ENCODE measurements around the gene P2RX1.

P2RX1 gene

DNA sequence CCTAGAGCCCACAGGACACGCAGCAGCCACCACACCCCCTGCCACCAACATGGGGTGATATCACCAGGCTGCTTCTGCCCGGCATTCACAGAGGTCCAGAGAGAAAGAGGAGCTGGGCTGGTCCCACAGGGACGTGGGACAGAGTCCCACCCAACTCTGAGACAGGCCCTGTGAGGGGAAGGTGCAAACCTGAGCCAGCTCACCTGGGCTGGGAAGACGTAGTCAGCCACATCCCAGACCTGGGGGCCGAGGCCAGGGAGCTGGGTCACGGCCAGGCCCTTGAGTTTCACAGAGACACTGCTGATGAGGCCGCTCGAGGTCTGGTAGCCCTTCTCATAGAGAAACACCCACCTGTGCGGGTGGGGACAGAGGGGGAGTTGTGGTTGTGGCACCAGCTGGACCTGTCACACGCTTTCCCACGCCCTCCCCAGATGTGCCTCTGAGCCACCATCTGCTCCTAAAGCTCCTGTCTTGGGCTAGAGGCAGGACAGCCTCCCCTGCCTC, 11.2 kb downstream of the P2RX1 start:
- DNase-seq (ENCODE audit: low read depth), result no peak

GRCh38 chr17:3904501-3904900, 11.8 kb downstream of the P2RX1 start:
- DNase-seq (ENCODE audit: low read depth), result no peak

DNA sequence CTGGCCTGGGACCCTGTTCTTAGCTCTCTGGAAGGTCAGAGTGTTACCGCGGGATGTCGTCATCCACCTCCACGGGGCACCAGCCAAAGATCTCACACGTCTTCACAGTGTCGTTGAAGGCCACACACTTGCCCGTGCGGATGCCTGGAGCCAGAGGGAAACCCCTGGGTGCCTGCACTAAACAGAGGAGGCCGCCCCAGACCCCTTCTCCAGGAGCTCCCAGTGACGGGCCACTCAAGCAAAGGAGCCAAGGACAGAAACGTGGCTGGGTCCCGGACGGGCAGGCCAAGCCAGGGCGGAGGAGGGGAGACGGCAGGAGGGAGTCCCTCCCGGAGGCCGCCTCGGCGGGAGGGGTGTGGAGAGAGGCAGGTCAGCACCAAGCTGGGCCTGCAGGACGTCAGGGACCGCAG, 12.4 kb downstream of the P2RX1 start:
- DNase-seq (ENCODE audit: low read depth), result no peak

GRCh38 chr17:3903051-3903825, 13.0 kb downstream of the P2RX1 start:
- no peak for DNase-seq (ENCODE audit: low read depth)

- DNase-seq (ENCODE audit: low read depth), result no peak
Observed at GRCh38 chr17:3900646-3901045, 15.6 kb downstream of the P2RX1 start.

- DNase-seq (ENCODE audit: low read depth), result no peak
Observed at GRCh38 chr17:3897731-3898130, 18.5 kb downstream of the P2RX1 start.

DNA sequence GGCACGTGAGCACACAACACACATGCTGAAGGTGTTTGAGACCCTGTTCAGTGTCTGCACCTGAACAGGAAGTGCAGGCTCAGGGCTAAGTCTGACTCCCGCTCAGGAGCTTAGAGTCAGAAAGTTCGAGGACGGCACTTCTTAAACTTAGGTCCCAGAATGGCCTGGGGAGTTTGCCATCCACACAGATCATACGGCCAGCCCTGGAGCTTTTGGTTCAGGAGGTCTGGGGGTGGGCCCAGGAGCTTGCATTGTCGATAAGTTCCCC, 19.4 kb downstream of the P2RX1 start:
- DNase-seq (ENCODE audit: low read depth), result no peak

DNA sequence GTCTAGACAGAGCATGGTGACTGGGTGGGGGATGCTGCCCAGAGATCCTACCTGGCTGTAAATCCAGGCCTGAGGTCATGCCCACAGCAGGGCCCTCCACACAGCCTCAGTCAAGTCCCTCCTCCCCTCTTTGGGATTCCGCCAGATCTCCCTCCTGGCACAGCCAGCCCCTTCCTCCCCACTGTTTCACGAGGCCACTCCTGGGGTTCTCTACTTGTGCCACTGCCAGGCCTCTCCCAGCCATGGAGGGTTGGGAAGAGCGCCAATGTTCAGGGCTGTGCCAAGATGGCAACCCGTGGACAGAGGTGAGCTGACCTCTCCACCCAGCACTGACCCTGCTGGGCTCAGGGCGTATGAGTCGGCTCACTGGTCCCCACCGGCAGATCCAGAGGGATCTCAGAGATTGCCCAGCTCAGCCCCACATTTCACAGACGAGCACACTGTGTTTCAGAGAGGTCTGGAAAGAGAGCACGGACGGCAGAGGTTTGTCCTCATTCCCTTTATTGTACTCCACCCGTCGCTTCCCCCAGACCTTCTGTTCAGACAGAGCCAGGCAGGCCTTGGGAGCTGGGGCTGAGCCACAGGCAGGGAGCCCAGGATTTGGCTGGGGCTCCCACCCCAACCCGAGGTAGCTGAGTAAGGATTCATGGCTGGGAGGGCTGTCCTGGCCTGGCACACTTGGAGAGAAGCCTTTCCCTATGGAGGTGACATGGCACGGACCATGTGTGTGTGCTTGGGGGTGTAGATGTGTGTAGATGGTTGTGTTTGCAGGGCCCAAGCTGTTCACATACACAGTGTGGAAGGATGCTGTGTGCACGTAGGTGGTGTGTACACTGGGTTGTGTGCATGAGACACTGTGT, 19.9 kb downstream of the P2RX1 start:
- DNase-seq (ENCODE audit: low read depth), result no peak

DNA sequence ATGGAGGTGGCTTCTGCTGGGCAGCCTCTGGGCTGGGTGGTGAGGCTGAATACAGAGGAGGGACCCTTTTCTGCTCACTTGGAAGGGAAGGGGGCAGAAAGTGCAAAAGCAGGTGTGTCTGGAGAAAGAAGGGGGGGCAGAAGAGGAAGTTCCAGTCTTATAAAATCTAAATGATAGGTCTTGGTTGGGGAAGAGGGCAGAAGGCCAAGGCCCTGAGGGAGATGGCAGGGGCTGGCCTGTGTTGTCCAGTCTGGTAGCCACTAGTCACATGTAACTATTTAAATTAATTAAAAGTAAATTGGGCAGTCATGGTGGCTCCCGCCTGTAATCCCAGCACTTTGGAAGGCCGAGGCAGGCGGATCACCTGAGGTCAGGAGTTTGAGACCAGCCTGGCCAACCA, 20.9 kb downstream of the P2RX1 start:
- DNase-seq (ENCODE audit: low read depth), result no peak

DNA sequence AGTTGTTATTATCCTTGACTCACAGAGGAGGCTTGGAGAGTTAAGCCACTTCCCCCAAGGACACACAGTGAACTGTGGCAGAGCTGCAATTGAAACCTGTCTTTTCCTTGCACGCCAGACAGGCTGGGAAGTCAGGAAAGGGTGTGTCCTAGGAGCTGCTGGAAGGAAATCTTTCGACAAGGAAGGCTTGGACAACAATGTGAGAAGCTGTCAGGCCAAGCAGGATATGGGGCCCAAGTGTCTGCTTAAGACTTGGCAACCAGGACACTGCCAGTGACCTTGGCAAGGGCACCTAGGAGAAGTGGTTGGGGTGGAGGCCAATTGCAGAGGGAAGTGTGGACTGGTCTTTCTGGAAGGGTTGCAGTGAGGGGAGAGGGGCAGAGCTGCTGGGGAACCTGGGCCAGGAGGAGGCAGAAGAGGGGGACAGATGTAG, 21.3 kb downstream of the P2RX1 start:
- DNase-seq (ENCODE audit: low read depth), result no peak

- DNase-seq (ENCODE audit: low read depth), result no peak
Observed at GRCh38 chr17:3894188-3894587, 22.1 kb downstream of the P2RX1 start.

DNA sequence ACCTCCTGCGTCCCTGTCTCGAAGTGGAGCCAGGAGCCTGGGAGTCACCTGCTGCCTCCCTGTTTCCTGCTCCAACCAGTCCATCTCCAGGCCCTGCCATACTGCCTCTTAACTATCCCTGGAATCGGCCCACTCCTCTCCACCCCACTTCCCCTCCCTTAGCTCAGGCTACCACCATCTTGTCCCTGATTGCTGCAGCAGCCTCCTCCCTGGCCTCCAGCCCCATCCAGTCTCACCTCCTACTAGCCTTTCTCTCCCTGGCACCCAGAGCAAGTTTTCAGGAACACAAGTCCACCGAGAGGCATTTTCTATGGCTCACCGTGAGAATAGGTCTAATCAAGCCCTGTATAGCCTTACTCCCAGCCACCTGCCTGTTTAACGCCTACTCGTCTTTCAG, 22.5 kb downstream of the P2RX1 start:
- DNase-seq (ENCODE audit: low read depth), result no peak

GRCh38 chr17:3893003-3893719, 23.1 kb downstream of the P2RX1 start, which contains the start of gene CAMKK1:
Gene CAMKK1, minus strand, starts transcription at chr17:3893053. Its CDS starts 7,366 bp downstream, at chr17:3885687.
- DNase-seq (ENCODE audit: low read depth), result peak; percentile 79

DNA sequence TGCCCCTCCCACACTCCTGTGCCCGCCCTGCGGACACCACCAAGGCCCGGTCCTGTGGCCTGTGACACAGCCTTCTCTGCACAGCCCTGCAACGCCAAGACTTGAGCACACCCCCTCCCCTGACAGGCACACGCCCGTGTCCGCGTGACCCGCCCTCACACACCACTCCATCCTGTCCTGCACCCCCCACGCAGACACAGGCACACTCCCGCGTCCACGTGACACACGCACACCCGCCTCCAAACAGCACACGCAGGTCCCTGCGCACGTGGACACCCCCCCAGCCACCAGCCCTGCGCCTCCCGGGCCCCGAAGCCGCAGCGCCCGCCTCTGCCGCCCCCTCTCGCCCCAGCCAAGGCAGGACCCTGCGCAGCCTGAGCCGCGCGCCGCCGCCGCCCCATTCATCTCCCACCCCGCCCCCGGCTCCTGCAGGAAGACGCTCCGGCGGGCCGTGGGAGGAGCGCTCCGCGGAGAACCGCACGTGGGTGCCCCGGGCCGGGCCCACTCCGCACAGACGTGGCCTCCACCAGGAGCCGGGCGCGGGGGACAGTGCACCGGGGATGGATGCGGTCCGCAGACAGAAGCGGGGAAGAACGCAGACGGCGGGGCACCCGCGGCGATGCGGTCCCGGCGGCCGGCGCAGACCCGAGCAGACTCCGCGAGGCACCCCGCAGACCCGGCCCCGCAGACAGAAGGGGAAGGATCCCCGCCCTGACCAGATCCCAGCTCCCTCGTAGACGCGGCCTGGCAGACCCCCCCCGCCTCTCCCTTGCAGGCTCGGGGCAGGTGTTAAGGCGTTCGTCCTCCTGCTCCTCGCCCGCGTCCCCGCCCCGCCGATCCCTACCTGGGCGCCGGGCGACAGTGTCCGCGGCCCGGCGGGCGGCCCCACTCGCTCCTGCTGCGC, 23.9 kb downstream of the P2RX1 start:
- DNase-seq (ENCODE audit: low read depth), result peak; percentile 80

GRCh38 chr17:3891626-3892094, 24.6 kb downstream of the P2RX1 start:
- no peak for DNase-seq (ENCODE audit: low read depth)

DNA sequence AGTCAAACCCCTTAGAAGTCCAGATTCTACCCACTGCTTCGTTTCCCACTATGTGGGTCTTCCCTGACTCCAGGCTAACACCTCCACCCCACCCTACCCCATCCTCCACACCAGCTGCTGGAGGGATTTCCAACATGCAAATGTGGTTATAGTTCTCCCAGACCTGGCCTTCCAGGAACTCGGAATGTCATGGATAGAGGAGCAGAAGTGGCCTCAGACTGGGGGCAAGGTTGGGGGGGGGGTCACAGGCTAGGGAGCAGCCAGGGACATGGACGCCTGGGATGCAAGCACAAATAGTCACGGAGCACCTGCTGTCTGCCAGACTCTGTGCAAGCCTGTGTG, 25.4 kb downstream of the P2RX1 start:
- no peak for DNase-seq (ENCODE audit: low read depth)

GRCh38 chr17:3890082-3890877, 26.0 kb downstream of the P2RX1 start:
- peak; percentile 24 for DNase-seq (ENCODE audit: low read depth)

DNA sequence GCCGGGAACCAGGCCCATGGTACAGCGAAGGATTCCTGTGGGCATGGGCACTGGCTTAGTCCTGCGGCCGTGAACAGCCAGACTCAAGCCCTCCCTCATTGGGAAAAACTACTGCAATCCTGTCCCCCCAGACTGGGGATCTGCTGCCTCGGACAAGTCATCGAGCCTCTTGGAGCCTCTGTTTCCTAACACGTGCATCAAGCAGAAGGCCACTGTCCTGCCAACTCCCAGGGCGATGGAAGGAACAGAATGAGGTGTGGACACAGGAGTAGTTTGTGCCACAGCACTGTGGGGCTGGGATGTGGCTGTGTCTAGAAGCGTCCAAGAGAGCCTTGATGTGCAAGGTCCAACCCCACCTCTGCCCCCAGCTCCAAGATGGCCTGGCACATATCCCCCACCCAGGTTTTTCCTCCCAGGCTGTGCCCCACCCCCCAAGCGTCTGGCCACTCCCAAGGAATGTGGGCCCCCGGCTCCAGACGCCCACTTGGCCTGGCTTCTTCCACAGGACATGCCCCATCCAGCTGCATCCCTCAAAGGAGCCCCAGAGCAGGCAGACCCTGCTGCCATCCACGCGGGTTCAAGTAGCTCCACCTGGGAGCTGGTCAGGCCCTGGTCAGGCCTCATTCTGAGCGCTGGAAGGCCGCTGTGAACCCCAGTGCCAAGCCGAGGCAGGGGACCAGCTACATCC, 26.8 kb downstream of the P2RX1 start:
- no peak for DNase-seq (ENCODE audit: low read depth)

DNA sequence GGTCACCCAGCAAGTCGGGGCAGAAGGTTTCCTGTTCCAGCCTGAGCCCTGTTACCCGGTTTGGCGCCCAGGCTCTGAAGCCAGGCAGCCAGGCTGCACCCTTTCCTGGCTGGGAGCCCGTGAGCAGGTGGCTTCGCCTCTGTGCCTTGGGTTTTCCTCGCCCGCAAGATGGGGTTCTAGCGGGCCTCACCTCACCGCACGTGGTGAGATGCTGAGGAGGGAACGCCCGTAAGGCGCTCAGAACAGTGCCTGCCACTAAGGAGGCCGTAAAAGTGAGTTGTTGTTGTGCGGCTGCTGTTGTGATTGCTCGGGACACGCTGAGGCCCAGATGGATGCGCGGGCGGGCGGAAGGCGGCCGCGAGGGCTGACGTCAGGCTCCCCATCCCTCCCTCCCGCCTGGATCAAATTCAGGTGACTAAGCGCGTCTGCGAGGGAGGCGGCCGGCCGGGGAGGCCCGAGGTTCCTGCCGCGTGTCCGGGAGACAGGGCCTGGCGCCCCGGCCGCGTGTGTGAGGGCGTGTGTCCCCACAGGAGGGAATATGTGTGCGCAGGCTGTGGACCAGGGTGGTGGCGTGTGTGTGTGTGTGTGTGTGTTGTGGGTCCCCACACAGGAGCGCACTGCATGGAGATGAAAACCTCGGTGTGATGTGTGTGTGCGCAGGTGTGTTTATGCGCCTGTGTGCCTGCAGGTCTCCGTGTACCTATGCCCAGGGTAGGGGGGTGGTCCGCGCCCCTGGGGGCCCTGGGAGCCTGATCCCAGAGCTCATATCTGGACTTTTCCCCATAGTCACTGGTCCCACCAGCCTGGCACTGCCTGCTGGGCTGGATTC, 27.7 kb downstream of the P2RX1 start:
- DNase-seq (ENCODE audit: low read depth), result no peak

All from stimulated activated CD4-positive, alpha-beta T cell treated with anti-CD3 and anti-CD28 coated beads, Interleukin-2, amount 100 ng/mL, for 4 hours (primary cell).